H1 (cell line): Measurements from ENCODE around the gene SLC24A3. TPM values are rescaled to one million over a fixed set of nuclear protein-coding genes. Genes with fewer than 3 reads are reported as not detected.

Experiments
- CTCF ChIA-PET: fragments of 300-600 bp; sonication (Branson Sonifier 250); formaldehyde crosslinking; loops from one replicate; lab custom pipeline; 2021; ENCODE audit not compliant: partially characterized antibody; lab: Charles Lee
- POLR2A ChIA-PET: fragments of 300-600 bp; sonication (Branson Sonifier 250); formaldehyde crosslinking; loops from one replicate; lab custom pipeline; 2021; ENCODE audit warnings: inconsistent platforms; ENCODE audit not compliant: partially characterized antibody; lab: Charles Lee
- DNase-seq, 2 experiments: peaks; one replicate each; pipeline versions ENCODE4 v3.0.0 to v3.0.0-alpha.2; 2010 to 2022; ENCODE audit warnings: low spot score in 2 of 2, low read depth in 1 of 2, mixed read lengths in 1 of 2
- FAIRE-seq: peaks from 2 replicates; lab custom pipeline; 2011; peaks lifted over from hg19 to GRCh38; lab: Jason Lieb, UNC
- H2AFZ ChIP-seq: 2 replicates; pipeline ENCODE4 v1.8.1; 2012; ENCODE audit warnings: low read length, inconsistent platforms
- H2AK5ac ChIP-seq: 2 replicates; pipeline ENCODE4 v1.6.1; 2013; ENCODE audit warnings: low read depth, low read length
- H2BK120ac ChIP-seq: replicated peaks from 2 replicates; pipeline ENCODE3; 2013; ENCODE audit warnings: low read depth, low read length, inconsistent platforms
- H2BK12ac ChIP-seq: 2 replicates; pipeline ENCODE4 v1.6.1; 2013; ENCODE audit warnings: low read depth, low read length
- H2BK15ac ChIP-seq: 2 replicates; pipeline ENCODE4 v1.6.1; 2013; ENCODE audit warnings: low read length
- H2BK20ac ChIP-seq: 2 replicates; pipeline ENCODE4 v1.6.1; 2013; ENCODE audit warnings: low read length
- H2BK5ac ChIP-seq: 2 replicates; pipeline ENCODE4 v1.6.1; 2013; ENCODE audit warnings: low read depth, low read length
- H3K14ac ChIP-seq: 2 replicates; pipeline ENCODE4 v1.6.1; 2013; ENCODE audit warnings: inconsistent platforms; ENCODE audit not compliant: insufficient read length
- H3K18ac ChIP-seq: 2 replicates; pipeline ENCODE4 v1.6.1; 2013; ENCODE audit warnings: low read length; ENCODE audit errors: extremely low read depth
- H3K23ac ChIP-seq: 2 replicates; pipeline ENCODE4 v1.6.1; 2013; ENCODE audit warnings: inconsistent platforms; ENCODE audit not compliant: insufficient read length
- H3K23me2 ChIP-seq: 2 replicates; pipeline ENCODE4 v1.6.1; 2013; ENCODE audit warnings: low read depth, low read length
- H3K27ac ChIP-seq: 2 replicates; pipeline ENCODE4 v1.6.1; 2011; ENCODE audit warnings: low read depth, low read length, inconsistent platforms
- H3K27me3 ChIP-seq, 4 experiments: replicated peaks in 1 of 4; 1 replicate in 1 of 4; 2 replicates in 3 of 4; pipeline versions ENCODE4 v1.6.1 to v1.8.1; 2011 to 2013; ENCODE audit warnings: low read length in 3 of 4, mild to moderate bottlenecking in 3 of 4, inconsistent platforms in 2 of 4, mixed read lengths in 2 of 4, moderate library complexity in 1 of 4; ENCODE audit not compliant: control insufficient read depth in 3 of 4, insufficient read depth in 3 of 4; ENCODE audit errors: extremely low read depth in 1 of 4
- H3K36me3 ChIP-seq, 4 experiments: 2 replicates each; pipeline versions ENCODE4 v1.6.1 to v1.8.1; 2011 to 2013; ENCODE audit warnings: mild to moderate bottlenecking in 4 of 4, low read length in 3 of 4, moderate library complexity in 2 of 4, control low read depth in 1 of 4, inconsistent platforms in 1 of 4; ENCODE audit not compliant: insufficient read depth in 4 of 4, control insufficient read depth in 2 of 4
- H3K4ac ChIP-seq: replicated peaks from 2 replicates; pipeline ENCODE3; 2013; ENCODE audit warnings: low read length, low read depth, mixed read lengths, inconsistent platforms; ENCODE audit not compliant: insufficient read length
- H3K4me1 ChIP-seq, 4 experiments: replicated peaks in 1 of 4; 1 replicate in 1 of 4; 2 replicates in 3 of 4; pipeline versions ENCODE4 v1.6.1 to v1.8.1; 2011 to 2013; ENCODE audit warnings: low read length in 3 of 4, inconsistent platforms in 2 of 4, mixed read lengths in 1 of 4; ENCODE audit not compliant: insufficient read depth in 4 of 4, control insufficient read depth in 3 of 4
- H3K4me2 ChIP-seq, 2 experiments: 2 replicates each; pipeline versions ENCODE4 v1.6.1 to v1.8.1; 2011 to 2013; ENCODE audit warnings: low read depth in 2 of 2, low read length in 2 of 2, control low read depth in 1 of 2, inconsistent platforms in 1 of 2, mild to moderate bottlenecking in 1 of 2; ENCODE audit not compliant: insufficient read depth in 1 of 2
- H3K4me3 ChIP-seq, 4 experiments: fragments of 200-600, 300-600 bp in 1 of 4; sonication (generic), shearing (Covaris generic), sonication (Bioruptor Twin) in 1 of 4; 2 replicates each; pipeline versions ENCODE4 v1.5.1 to v1.8.1; 2011 to 2016; ENCODE audit warnings: low read length in 4 of 4, low read depth in 3 of 4, control low read depth in 2 of 4, inconsistent platforms in 2 of 4, mild to moderate bottlenecking in 2 of 4, mixed read lengths in 1 of 4, moderate library complexity in 1 of 4; ENCODE audit not compliant: insufficient read depth in 2 of 4; ENCODE audit errors: extremely low read depth in 1 of 4
- H3K56ac ChIP-seq: replicated peaks from 2 replicates; pipeline ENCODE3; 2013; ENCODE audit warnings: low read depth, mild to moderate bottlenecking, mixed read lengths, low read length, inconsistent platforms; ENCODE audit not compliant: insufficient read length
- H3K79me1 ChIP-seq: 2 replicates; pipeline ENCODE4 v1.6.1; 2013; ENCODE audit warnings: low read depth, low read length, control low read depth
- H3K79me2 ChIP-seq, 2 experiments: 2 replicates each; pipeline versions ENCODE4 v1.6.1 to v1.8.1; 2012 to 2013; ENCODE audit warnings: low read length in 2 of 2, mild to moderate bottlenecking in 2 of 2, inconsistent platforms in 1 of 2; ENCODE audit not compliant: insufficient read depth in 2 of 2, control insufficient read depth in 1 of 2
- H3K9ac ChIP-seq, 4 experiments: replicated peaks in 1 of 4; 1 replicate in 1 of 4; 2 replicates in 3 of 4; pipeline versions ENCODE4 v1.6.1 to v1.8.1; 2011 to 2013; ENCODE audit warnings: low read depth in 3 of 4, low read length in 3 of 4, control low read depth in 2 of 4, mild to moderate bottlenecking in 2 of 4, moderate library complexity in 2 of 4, inconsistent platforms in 1 of 4; ENCODE audit errors: extremely low read depth in 1 of 4
- H3K9me3 ChIP-seq, 2 experiments: 2 replicates each; pipeline versions ENCODE4 v1.6.1 to v1.8.1; 2012 to 2013; ENCODE audit warnings: mild to moderate bottlenecking in 2 of 2, moderate library complexity in 2 of 2, control low read depth in 1 of 2, inconsistent platforms in 1 of 2, low read depth in 1 of 2, low read length in 1 of 2, mixed read lengths in 1 of 2; ENCODE audit not compliant: insufficient read depth in 2 of 2
- H4K20me1 ChIP-seq, 2 experiments: replicated peaks in 1 of 2; 2 replicates each; pipeline versions ENCODE3 to v1.8.1; 2011 to 2013; ENCODE audit warnings: inconsistent platforms in 2 of 2, low read length in 2 of 2, mild to moderate bottlenecking in 1 of 2; ENCODE audit not compliant: insufficient read depth in 2 of 2, control insufficient read depth in 1 of 2
- H4K5ac ChIP-seq: 2 replicates; pipeline ENCODE4 v1.6.1; 2013; ENCODE audit warnings: low read length, low read depth, mixed read lengths, inconsistent platforms; ENCODE audit not compliant: insufficient read length
- H4K8ac ChIP-seq: 2 replicates; pipeline ENCODE4 v1.8.0; 2013; ENCODE audit warnings: mild to moderate bottlenecking, moderate library complexity, low read length, inconsistent platforms; ENCODE audit not compliant: insufficient read depth; ENCODE audit errors: extremely low read depth
- H4K91ac ChIP-seq: replicated peaks from 2 replicates; pipeline ENCODE3; 2013; ENCODE audit warnings: low read length, mixed read lengths, inconsistent platforms; ENCODE audit not compliant: insufficient read length
- CBX5 ChIP-seq: fragments of 300-800, 300-1000 bp; sonication (generic); IDR thresholded peaks from 2 replicates; pipeline ENCODE4 v1.7.1; 2016; ENCODE audit warnings: antibody characterized with exemption, low read length, low read depth
- CEBPB ChIP-seq: IDR thresholded peaks from 2 replicates; pipeline ENCODE4 v1.6.1; 2012; ENCODE audit warnings: low read depth, low read length
- CHD2 ChIP-seq: IDR thresholded peaks from 2 replicates; pipeline ENCODE4 v1.6.1; 2012; ENCODE audit warnings: low read length, improper control_type of control experiment
- HDAC2 ChIP-seq, 2 experiments: fragments of 300-600 bp in 1 of 2; sonication (generic) in 1 of 2; IDR thresholded peaks; 2 replicates each; pipeline ENCODE4 v1.6.1; 2011 to 2012; ENCODE audit warnings: low read depth in 2 of 2, low read length in 2 of 2, mild to moderate bottlenecking in 2 of 2, moderate library complexity in 2 of 2, borderline replicate concordance in 1 of 2, inconsistent platforms in 1 of 2
- JUND ChIP-seq: IDR thresholded peaks from 2 replicates; pipeline ENCODE4 v1.6.1; 2011; ENCODE audit warnings: mild to moderate bottlenecking, improper control_type of control experiment, low read length
- SIN3A ChIP-seq, 2 experiments: IDR thresholded peaks in 1 of 2; conservative IDR thresholded peaks in 1 of 2; 2 replicates each; pipeline ENCODE4 v1.6.1; 2011 to 2012; ENCODE audit warnings: low read length in 2 of 2, improper control_type of control experiment in 1 of 2, low read depth in 1 of 2, mild to moderate bottlenecking in 1 of 2
- SRF ChIP-seq: IDR thresholded peaks from 2 replicates; pipeline ENCODE4 v1.6.1; 2011; ENCODE audit warnings: mild to moderate bottlenecking, low read depth, low read length, moderate library complexity
- SUZ12 ChIP-seq: fragments of 200-600 bp; sonication (generic); IDR thresholded peaks from 2 replicates; pipeline ENCODE4 v1.6.1; 2012; ENCODE audit warnings: mild to moderate bottlenecking, inconsistent platforms, low read length, moderate library complexity, mixed read lengths
- TAF1 ChIP-seq: IDR thresholded peaks from 2 replicates; pipeline ENCODE4 v1.6.1; 2011; ENCODE audit warnings: mild to moderate bottlenecking, low read depth, low read length
- TCF12 ChIP-seq: IDR thresholded peaks from 2 replicates; pipeline ENCODE4 v1.6.1; 2011; ENCODE audit warnings: low read depth, mild to moderate bottlenecking, low read length
- TEAD4 ChIP-seq: IDR thresholded peaks from 2 replicates; pipeline ENCODE4 v1.6.1; 2012; ENCODE audit warnings: low read depth, low read length, inconsistent platforms, mixed read lengths
- YY1 ChIP-seq: IDR thresholded peaks from 2 replicates; pipeline ENCODE4 v1.6.1; 2011; ENCODE audit warnings: low read depth, mild to moderate bottlenecking, low read length
- WGBS, 2 experiments: shearing (Covaris generic) in 1 of 2; methylation state at CpG; one replicate each; pipeline versions ENCODE4 v1.1.6 to v1.1.7; 2013 to 2015; ENCODE audit warnings: low lambda C conversion rate in 2 of 2, mixed read lengths in 2 of 2, inconsistent platforms in 1 of 2, low coverage in 1 of 2, missing lambda C conversion rate in 1 of 2; ENCODE audit not compliant: insufficient replicate concordance in 2 of 2, insufficient coverage in 1 of 2, insufficient read length in 1 of 2; ENCODE audit errors: extremely low coverage in 1 of 2, missing lambda C conversion rate in 1 of 2; 5-methylcytosine and 5-hydroxymethylcytosine counted together
- polyA plus RNA-seq, 7 experiments: library from polyadenylated mRNA; depleted of rRNA in 3 of 7; stranded (reverse) in 5 of 7; unstranded in 2 of 7; fragments of >200 nt in 5 of 7; fragments of 200-250 nt in 2 of 7; gene quantifications; 1 replicate in 5 of 7; 2 replicates in 1 of 7; 4 replicates in 1 of 7; pipeline versions ENCODE4 v1.2.1 to v1.2.3, GENCODE V29; 2011 to 2013; ENCODE audit warnings: missing spikeins in 2 of 7, mixed read lengths in 2 of 7
- total RNA-seq: library from RNA; stranded (reverse); fragmentation: NEBNext Ultra II Directional; extraction: Animal tissue kit (Norgen Biotek cat#: 25700); gene quantifications from 2 replicates; pipeline ENCODE4 v1.2.1, GENCODE V29; 2021
- TF ChIP-seq, protein P1 (sequence below): IDR thresholded peaks from 2 replicates; pipeline ENCODE4 v1.6.1; 2012; ENCODE audit warnings: inconsistent platforms

The SLC24A3 gene
- total and polyA plus RNA-seq, 2 of the 8 experiments (the other 6 are each of a cell fraction or from before 2014, with no cell fraction given) = 4.5 to 6.3 TPM

- no peak overlapping the region for H4K5ac ChIP-seq
- H3K9ac ChIP-seq = no peak overlapping the region
- FAIRE-seq (no peak), DNase-seq (no peak)
- CTCF ChIA-PET = interaction anchor here (1.6 kb wide), 1 partner anchor 89 kb away, joined by 5 read pairs; no protein-coding TSS in a partner anchor
- no peak overlapping the region for H3K4ac ChIP-seq
- no peak overlapping the region for H4K91ac ChIP-seq
- H3K18ac ChIP-seq = no peak overlapping the region
- no peaks in the 10 kb centered on the region for H3K79me1 ChIP-seq
- H2BK120ac ChIP-seq = no peak overlapping the region
- no peak overlapping the region for H3K27ac ChIP-seq
- peaks cover 0 to 2% of the 10 kb centered on the region in 2 experiments; a peak in 1 of 4 replicates for H3K9me3 ChIP-seq
- H3K4me3 ChIP-seq = no peak overlapping the region
- peaks cover 0 to 7% (median 1%) of the 10 kb centered on the region in 4 experiments; a peak in 2 of 7 replicates for H3K4me1 ChIP-seq
- H4K8ac ChIP-seq = no peak overlapping the region
- no peaks in the 10 kb centered on the region for H3K23me2 ChIP-seq
- H3K23ac ChIP-seq = no peak overlapping the region
- H2BK5ac ChIP-seq = no peak overlapping the region
- H3K79me2 ChIP-seq = no peaks in the 10 kb centered on the region
- H4K20me1 ChIP-seq = no peaks in the 10 kb centered on the region
- WGBS, 2 experiments = 86% methylated on average over 2 of the region's 2 CpGs; no CpG with 5 or more reads in 1 of the 2 experiments
- TF ChIP-seq CHD2 (no peak), SIN3A (conservative IDR thresholded peaks at IDR 0.05 in 1 of 2, IDR thresholded peaks at IDR 0.05 in 1 of 2; ENCODE audit: low read depth in 1 of 2, low read length in 2 of 2) (no peak), CBX5 (no peak), CEBPB (no peak), YY1 (no peak), TEAD4 (no peak), SUZ12 (no peak), HDAC2 (IDR thresholded peaks at IDR 0.05; ENCODE audit: borderline replicate concordance in 1 of 2, low read depth in 2 of 2, low read length in 2 of 2) (no peak), TCF12 (no peak), SRF (no peak), TAF1 (no peak), JUND (no peak)
- TF ChIP-seq, protein P1, sequence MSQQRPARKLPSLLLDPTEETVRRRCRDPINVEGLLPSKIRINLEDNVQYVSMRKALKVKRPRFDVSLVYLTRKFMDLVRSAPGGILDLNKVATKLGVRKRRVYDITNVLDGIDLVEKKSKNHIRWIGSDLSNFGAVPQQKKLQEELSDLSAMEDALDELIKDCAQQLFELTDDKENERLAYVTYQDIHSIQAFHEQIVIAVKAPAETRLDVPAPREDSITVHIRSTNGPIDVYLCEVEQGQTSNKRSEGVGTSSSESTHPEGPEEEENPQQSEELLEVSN = no peak
- TF ChIP-seq, all 59 proteins: peak for 0
- POLR2A ChIA-PET = no interaction called here
- Histone ChIP-seq H2BK20ac (no peak overlapping the region), H2BK15ac (no peak overlapping the region), H3K56ac (no peak overlapping the region), H2BK12ac (no peak overlapping the region), H3K14ac (no peak overlapping the region), H3K4me2 (no peak overlapping the region), H2AFZ (no peak overlapping the region), H2AK5ac (no peak overlapping the region), H3K36me3 (no peaks in the 10 kb centered on the region), H3K27me3 (no peaks in the 10 kb centered on the region)
These were observed 82.6 kb downstream of the SLC24A3 start for GRCh38 chr20:19295076-19295475.
